Osteocyte (in vitro differentiated cells): Measurements from ENCODE around the gene ELAPOR2. TPM values are rescaled to one million over a fixed set of nuclear protein-coding genes. Genes with fewer than 3 reads are reported as not detected.
"Not testable (repeated sequence)": the region's sequence is repeated elsewhere in the genome, so short reads cannot be mapped to it uniquely, and the experiment has no call there.

Experiments
- DNase-seq: peaks from one replicate; pipeline ENCODE4 v3.0.0; 2021; ENCODE audit warnings: mixed read lengths; ENCODE audit not compliant: unreplicated experiment; ENCODE audit errors: extremely low spot score
- H3K27ac Mint-ChIP-seq: one replicate; pipeline ENCODE4 v1.8.0; 2021; ENCODE audit warnings: mild to moderate bottlenecking, mixed read lengths; ENCODE audit not compliant: unreplicated experiment
- H3K27me3 Mint-ChIP-seq: one replicate; pipeline ENCODE4 v1.8.0; 2021; ENCODE audit warnings: mixed read lengths; ENCODE audit not compliant: unreplicated experiment
- H3K36me3 Mint-ChIP-seq: one replicate; pipeline ENCODE4 v1.8.0; 2021; ENCODE audit warnings: mixed read lengths; ENCODE audit not compliant: unreplicated experiment
- H3K4me1 Mint-ChIP-seq: one replicate; pipeline ENCODE4 v1.8.0; 2021; ENCODE audit warnings: mixed read lengths; ENCODE audit not compliant: unreplicated experiment
- H3K4me3 Mint-ChIP-seq: one replicate; pipeline ENCODE4 v1.8.0; 2021; ENCODE audit warnings: mild to moderate bottlenecking, moderate library complexity, mixed read lengths; ENCODE audit not compliant: unreplicated experiment
- H3K9me3 Mint-ChIP-seq: one replicate; pipeline ENCODE4 v1.8.0; 2021; ENCODE audit warnings: mixed read lengths; ENCODE audit not compliant: unreplicated experiment
- total RNA-seq: library from RNA; stranded (reverse); gene quantifications from 2 replicates; pipeline ENCODE4 v1.2.1, GENCODE V29; 2021
- TF ChIP-seq, protein P1 (sequence below): fragments of 200-600 bp; sonication (generic); IDR thresholded peaks from 2 replicates; pipeline ENCODE4 v1.5.0; 2021; ENCODE audit warnings: antibody characterized with exemption, mild to moderate bottlenecking, moderate library complexity

Gene ELAPOR2
- total RNA-seq, 1 donor from 2014 or later, result 25.7 TPM

DNA sequence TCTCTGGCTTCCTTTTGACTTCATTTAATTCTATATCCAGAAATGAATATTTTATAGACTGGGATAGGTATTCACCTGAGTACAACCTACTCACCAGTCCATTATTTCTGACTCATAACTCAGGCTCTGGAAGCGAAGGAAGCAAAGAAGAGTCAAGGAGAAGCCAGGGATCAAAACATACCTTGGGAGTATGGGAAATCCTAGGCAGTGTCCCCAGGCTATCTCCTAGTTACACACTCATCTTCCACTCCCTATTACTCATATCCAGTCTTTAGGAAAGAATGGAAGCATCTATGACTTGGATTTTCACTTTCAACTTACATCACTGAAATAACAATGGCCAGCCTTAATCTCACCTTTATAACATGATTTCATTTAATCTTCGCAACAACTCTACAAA, 40.9 kb upstream of the ELAPOR2 start:
- Mint-ChIP-seq H3K9me3 (peaks cover 4% of the 10 kb centered on the region), H3K36me3 (no peaks in the 10 kb centered on the region), H3K4me1 (no peaks in the 10 kb centered on the region), H3K27ac (no peak overlapping the region), H3K4me3 (no peak overlapping the region), H3K27me3 (peaks cover 32% of the 10 kb centered on the region)
- TF ChIP-seq, protein P1, sequence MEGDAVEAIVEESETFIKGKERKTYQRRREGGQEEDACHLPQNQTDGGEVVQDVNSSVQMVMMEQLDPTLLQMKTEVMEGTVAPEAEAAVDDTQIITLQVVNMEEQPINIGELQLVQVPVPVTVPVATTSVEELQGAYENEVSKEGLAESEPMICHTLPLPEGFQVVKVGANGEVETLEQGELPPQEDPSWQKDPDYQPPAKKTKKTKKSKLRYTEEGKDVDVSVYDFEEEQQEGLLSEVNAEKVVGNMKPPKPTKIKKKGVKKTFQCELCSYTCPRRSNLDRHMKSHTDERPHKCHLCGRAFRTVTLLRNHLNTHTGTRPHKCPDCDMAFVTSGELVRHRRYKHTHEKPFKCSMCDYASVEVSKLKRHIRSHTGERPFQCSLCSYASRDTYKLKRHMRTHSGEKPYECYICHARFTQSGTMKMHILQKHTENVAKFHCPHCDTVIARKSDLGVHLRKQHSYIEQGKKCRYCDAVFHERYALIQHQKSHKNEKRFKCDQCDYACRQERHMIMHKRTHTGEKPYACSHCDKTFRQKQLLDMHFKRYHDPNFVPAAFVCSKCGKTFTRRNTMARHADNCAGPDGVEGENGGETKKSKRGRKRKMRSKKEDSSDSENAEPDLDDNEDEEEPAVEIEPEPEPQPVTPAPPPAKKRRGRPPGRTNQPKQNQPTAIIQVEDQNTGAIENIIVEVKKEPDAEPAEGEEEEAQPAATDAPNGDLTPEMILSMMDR, result no peak
- no peak for DNase-seq

DNA sequence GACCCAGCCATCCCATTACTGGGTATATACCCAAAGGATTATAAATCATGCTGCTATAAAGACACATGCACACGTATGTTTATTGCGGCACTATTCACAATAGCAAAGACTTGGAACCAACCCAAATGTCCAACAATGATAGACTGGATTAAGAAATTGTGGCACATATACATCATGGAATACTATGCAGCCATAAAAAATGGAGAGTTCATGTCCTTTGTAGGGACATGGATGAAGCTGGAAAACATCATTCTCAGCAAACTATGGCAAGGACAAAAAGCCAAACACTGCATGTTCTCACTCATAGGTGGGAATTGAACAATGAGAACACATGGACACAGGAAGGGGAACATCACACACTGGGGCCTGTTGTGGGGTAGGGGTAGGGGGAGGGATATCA, 37.9 kb upstream of the ELAPOR2 start:
- not testable (repeated sequence) for H3K9me3 Mint-ChIP-seq, H3K27ac Mint-ChIP-seq, H3K4me1 Mint-ChIP-seq, H3K36me3 Mint-ChIP-seq, DNase-seq, H3K4me3 Mint-ChIP-seq
- peaks cover 35% of the 10 kb centered on the region for H3K27me3 Mint-ChIP-seq

DNA sequence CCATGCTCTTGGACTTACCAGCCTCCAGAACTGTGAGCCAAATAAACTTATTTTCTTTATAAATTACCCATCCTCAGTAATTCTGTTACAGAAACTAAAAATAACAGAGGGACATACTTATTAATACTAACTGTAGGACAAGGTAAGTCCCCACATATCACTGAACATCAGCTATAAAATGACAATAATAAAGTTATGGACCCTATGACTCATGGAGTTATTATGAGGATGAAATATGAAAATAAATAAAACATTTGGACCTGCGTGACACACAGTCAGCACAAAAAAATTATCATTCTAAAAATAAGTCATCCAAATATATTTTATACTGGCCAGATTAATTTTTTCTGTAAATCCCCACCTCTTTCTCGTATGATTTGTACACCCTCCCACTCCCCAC, 34.9 kb upstream of the ELAPOR2 start:
- no peak for DNase-seq
- Mint-ChIP-seq H3K27me3 (peaks cover 30% of the 10 kb centered on the region), H3K36me3 (no peaks in the 10 kb centered on the region), H3K27ac (no peak overlapping the region), H3K4me1 (no peaks in the 10 kb centered on the region), H3K9me3 (peaks cover 4% of the 10 kb centered on the region), H3K4me3 (no peak overlapping the region)
- TF ChIP-seq, protein P1, result no peak

DNA sequence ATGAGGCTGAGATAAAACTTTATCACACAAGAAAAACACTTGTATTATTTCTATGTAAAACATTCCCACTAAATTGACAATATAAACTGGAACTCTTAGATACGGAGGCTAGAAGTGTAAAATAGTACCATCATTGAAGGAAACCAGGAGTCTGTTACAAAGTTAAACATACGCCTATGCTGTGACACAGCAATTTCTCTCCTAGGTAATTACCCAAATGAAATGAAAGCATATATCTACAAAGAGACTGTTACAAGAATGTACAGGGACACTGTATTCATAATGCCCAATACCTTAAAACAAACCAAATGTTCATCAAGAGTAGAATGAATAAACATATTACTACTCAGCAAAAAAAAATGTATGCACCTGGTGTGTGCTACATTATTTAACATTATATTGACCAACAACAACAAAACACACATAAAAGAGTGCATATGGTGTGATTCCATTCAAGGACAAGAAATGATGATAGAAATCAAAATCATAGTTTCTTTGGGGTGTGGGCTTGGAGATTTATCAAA, 33.2 kb upstream of the ELAPOR2 start:
- Mint-ChIP-seq H3K4me3 (no peak overlapping the region), H3K36me3 (no peaks in the 10 kb centered on the region)

DNA sequence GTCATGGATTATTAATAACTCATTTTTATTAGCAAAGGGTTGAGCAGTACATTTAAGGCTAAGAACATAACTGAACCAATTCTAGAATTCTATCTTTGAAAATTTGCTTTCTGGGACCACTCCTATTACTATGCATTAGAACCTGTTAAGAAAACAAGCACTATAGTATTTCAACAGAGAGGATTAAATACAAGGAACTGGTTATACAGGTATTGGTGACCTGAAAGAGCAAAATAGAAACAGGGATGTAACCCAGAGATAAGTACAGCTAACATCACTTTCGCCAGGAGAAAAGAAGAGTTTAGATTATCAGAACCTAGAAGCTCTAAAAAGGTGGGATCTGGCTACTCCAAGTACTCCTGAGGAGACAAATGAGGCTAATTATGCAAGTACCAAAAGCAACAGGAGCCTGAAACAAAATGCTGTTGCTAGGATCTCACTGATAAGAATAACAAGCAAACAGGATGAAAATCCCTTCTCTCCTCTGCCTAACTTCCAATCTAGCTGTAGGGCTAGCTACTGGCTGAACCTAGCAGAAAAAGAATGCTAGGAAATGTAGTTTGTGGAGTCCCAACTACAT, 32.1 kb upstream of the ELAPOR2 start:
- no peak for DNase-seq
- Mint-ChIP-seq H3K4me1 (no peaks in the 10 kb centered on the region), H3K4me3 (no peak overlapping the region), H3K27ac (no peak overlapping the region), H3K36me3 (no peaks in the 10 kb centered on the region), H3K27me3 (peaks cover 37% of the 10 kb centered on the region), H3K9me3 (peaks cover 4% of the 10 kb centered on the region)
- TF ChIP-seq, protein P1, result no peak

More for the DNA sequence above, 33.2 kb upstream of the ELAPOR2 start:
- no peak for DNase-seq
- H3K9me3 Mint-ChIP-seq, result peaks cover 4% of the 10 kb centered on the region
- H3K4me1 Mint-ChIP-seq, result no peaks in the 10 kb centered on the region
- peaks cover 37% of the 10 kb centered on the region for H3K27me3 Mint-ChIP-seq
- TF ChIP-seq, protein P1, result no peak
- no peak overlapping the region for H3K27ac Mint-ChIP-seq
